ENCODE measurements around the gene UBE3A. TPM values are rescaled to one million over a fixed set of nuclear protein-coding genes. Genes with fewer than 3 reads are reported as not detected.

The UBE3A gene
- total RNA-seq, 1 donor = 91.2 TPM

DNA sequence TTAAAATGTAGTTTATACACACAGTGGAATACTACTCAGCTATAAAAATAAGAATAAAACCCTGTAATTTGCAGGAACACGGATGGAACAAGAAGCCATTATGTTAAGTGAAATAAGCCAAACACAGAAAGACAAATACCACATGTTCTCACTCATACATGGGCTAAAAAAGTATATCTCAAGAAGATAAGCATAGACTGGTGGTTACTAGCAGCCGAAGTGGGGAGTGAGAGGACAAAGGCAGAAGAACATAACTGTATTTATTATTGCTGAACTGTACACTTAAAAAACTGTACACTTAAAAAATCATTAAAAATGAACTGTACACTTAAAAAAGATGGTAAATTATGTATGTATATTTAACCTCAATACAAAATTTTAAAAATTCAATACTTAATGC is 11.0 kb downstream of the UBE3A start:
- H3K9me3 ChIP-seq (ENCODE audit: low read depth, low read length) = no peaks in the 10 kb centered on the region
- peaks cover 4% of the 10 kb centered on the region for H3K4me1 ChIP-seq (ENCODE audit: insufficient read depth, low read length)
- H3K4me3 ChIP-seq (ENCODE audit: insufficient read depth, low read length) = no peak overlapping the region
- TF ChIP-seq, protein P1, sequence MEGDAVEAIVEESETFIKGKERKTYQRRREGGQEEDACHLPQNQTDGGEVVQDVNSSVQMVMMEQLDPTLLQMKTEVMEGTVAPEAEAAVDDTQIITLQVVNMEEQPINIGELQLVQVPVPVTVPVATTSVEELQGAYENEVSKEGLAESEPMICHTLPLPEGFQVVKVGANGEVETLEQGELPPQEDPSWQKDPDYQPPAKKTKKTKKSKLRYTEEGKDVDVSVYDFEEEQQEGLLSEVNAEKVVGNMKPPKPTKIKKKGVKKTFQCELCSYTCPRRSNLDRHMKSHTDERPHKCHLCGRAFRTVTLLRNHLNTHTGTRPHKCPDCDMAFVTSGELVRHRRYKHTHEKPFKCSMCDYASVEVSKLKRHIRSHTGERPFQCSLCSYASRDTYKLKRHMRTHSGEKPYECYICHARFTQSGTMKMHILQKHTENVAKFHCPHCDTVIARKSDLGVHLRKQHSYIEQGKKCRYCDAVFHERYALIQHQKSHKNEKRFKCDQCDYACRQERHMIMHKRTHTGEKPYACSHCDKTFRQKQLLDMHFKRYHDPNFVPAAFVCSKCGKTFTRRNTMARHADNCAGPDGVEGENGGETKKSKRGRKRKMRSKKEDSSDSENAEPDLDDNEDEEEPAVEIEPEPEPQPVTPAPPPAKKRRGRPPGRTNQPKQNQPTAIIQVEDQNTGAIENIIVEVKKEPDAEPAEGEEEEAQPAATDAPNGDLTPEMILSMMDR (IDR thresholded peaks at IDR 0.05; ENCODE audit: extremely low read depth, low read depth, low read length) = no peak
- H3K36me3 ChIP-seq (ENCODE audit: insufficient read depth, low read length) = no peaks in the 10 kb centered on the region
- peaks cover 97% of the 10 kb centered on the region for H3K79me2 ChIP-seq (ENCODE audit: insufficient read depth, low read length)
- DNase-seq (ENCODE audit: insufficient read length, low spot score, missing footprints) = no peak
- no peak overlapping the region for H3K4me2 ChIP-seq (ENCODE audit: insufficient read depth, low read length)
- H3K27me3 ChIP-seq (ENCODE audit: insufficient read depth, low read length) = no peaks in the 10 kb centered on the region
- peaks cover 46% of the 10 kb centered on the region for H4K20me1 ChIP-seq (ENCODE audit: insufficient read depth, low read length)
- H3K27ac ChIP-seq (ENCODE audit: low read depth, low read length) = no peak overlapping the region
- no peak overlapping the region for H2AFZ ChIP-seq (ENCODE audit: low read length)

DNA sequence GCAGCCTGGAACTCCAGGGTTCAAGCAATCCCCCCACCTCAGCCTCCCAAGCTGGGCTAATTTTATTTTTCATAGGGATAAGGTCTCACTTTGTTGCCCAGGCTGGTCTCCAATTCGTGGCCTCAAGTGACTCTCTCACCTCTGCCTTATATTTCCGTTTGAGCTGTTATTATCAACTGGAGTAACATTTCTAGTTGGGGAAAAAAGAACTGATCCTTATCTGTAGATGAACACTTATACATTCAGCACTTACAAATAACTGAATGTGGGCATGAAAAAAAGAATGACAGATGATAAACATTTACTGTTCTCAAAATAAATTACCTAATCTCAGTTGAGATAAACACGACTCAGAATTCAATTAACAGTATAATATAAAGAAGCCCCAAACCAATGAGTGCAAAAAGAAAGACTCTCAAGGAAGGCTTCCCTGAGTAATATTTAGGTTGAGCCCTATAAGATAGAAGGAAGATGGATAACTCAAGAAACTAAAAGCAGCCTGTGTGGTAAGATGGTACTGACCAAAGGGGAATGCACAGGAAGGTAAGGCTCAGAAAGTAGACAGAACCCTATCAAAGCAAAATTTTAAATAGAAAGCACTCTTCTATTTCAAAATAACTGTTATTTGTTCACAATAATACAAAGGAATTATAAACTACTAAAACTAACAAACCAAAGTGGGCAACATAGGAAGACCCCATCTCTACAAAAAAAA is 11.8 kb downstream of the UBE3A start:
- no peak for DNase-seq (ENCODE audit: insufficient read length, low spot score, missing footprints)
- no peaks in the 10 kb centered on the region for H3K36me3 ChIP-seq (ENCODE audit: insufficient read depth, low read length)
- H3K79me2 ChIP-seq (ENCODE audit: insufficient read depth, low read length) = peaks cover 97% of the 10 kb centered on the region
- H2AFZ ChIP-seq (ENCODE audit: low read length) = no peak overlapping the region
- H3K4me2 ChIP-seq (ENCODE audit: insufficient read depth, low read length) = no peak overlapping the region
- no peaks in the 10 kb centered on the region for H3K4me1 ChIP-seq (ENCODE audit: insufficient read depth, low read length)
- peaks cover 44% of the 10 kb centered on the region for H4K20me1 ChIP-seq (ENCODE audit: insufficient read depth, low read length)
- H3K4me3 ChIP-seq (ENCODE audit: insufficient read depth, low read length) = no peak overlapping the region
- no peak overlapping the region for H3K27ac ChIP-seq (ENCODE audit: low read depth, low read length)
- TF ChIP-seq, protein P1 (IDR thresholded peaks at IDR 0.05; ENCODE audit: extremely low read depth, low read depth, low read length) = no peak
- no peaks in the 10 kb centered on the region for H3K9me3 ChIP-seq (ENCODE audit: low read depth, low read length)
- no peaks in the 10 kb centered on the region for H3K27me3 ChIP-seq (ENCODE audit: insufficient read depth, low read length)

DNA sequence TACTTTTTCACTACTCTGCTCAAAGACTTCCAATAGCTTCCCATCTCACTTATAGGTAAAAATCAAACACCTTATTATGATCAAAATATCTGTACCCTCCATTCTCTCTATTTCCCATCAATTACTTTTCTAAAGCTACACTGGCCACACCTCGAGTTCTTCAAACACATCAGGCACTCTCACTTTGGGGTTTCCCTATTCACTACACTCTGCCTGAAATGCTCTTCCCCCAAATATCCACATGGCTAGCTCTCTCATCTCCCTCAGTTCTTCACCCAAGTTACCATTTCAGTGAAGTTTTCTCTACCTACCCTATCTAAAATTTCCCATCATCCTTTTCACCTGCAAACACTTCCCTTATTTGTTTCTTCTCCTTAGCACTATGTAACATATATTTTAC is 14.8 kb downstream of the UBE3A start:
- peaks cover 59% of the 10 kb centered on the region for H4K20me1 ChIP-seq (ENCODE audit: insufficient read depth, low read length)

DNA sequence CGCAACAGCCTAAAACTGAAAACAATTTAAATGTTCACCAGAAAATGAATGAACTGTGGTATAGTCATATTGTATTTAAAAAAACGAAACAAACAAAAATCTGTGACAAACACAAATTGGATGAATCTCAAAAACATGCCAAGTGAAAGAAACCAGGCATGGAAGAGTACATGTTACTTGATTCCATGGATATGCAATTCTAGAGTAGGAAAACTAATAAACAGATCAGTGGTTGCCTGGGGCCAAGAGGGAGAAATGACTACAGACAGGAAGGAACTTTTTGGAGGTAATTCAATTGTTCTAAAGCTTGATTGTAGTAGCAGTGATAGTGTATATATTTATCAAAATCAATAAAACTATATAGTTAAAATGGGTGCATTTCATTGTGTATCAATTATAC is 16.8 kb downstream of the UBE3A start:
- no peak overlapping the region for H3K4me2 ChIP-seq (ENCODE audit: insufficient read depth, low read length)
- H3K4me1 ChIP-seq (ENCODE audit: insufficient read depth, low read length) = no peaks in the 10 kb centered on the region
- H3K79me2 ChIP-seq (ENCODE audit: insufficient read depth, low read length) = peaks cover 100% of the 10 kb centered on the region
- H3K27me3 ChIP-seq (ENCODE audit: insufficient read depth, low read length) = no peaks in the 10 kb centered on the region
- H3K9me3 ChIP-seq (ENCODE audit: low read depth, low read length) = no peaks in the 10 kb centered on the region
- DNase-seq (ENCODE audit: insufficient read length, low spot score, missing footprints) = no peak
- H3K4me3 ChIP-seq (ENCODE audit: insufficient read depth, low read length) = no peak overlapping the region
- H2AFZ ChIP-seq (ENCODE audit: low read length) = no peak overlapping the region
- TF ChIP-seq, protein P1 (IDR thresholded peaks at IDR 0.05; ENCODE audit: extremely low read depth, low read depth, low read length) = no peak
- H3K36me3 ChIP-seq (ENCODE audit: insufficient read depth, low read length) = no peaks in the 10 kb centered on the region
- peaks cover 59% of the 10 kb centered on the region for H4K20me1 ChIP-seq (ENCODE audit: insufficient read depth, low read length)
- no peak overlapping the region for H3K27ac ChIP-seq (ENCODE audit: low read depth, low read length)

More for the DNA sequence above, 14.8 kb downstream of the UBE3A start:
- DNase-seq (ENCODE audit: insufficient read length, low spot score, missing footprints) = no peak
- no peaks in the 10 kb centered on the region for H3K4me1 ChIP-seq (ENCODE audit: insufficient read depth, low read length)
- H3K4me3 ChIP-seq (ENCODE audit: insufficient read depth, low read length) = no peak overlapping the region
- TF ChIP-seq, protein P1 (IDR thresholded peaks at IDR 0.05; ENCODE audit: extremely low read depth, low read depth, low read length) = no peak
- no peak overlapping the region for H3K4me2 ChIP-seq (ENCODE audit: insufficient read depth, low read length)
- no peaks in the 10 kb centered on the region for H3K27me3 ChIP-seq (ENCODE audit: insufficient read depth, low read length)
- peaks cover 100% of the 10 kb centered on the region for H3K79me2 ChIP-seq (ENCODE audit: insufficient read depth, low read length)
- H3K9me3 ChIP-seq (ENCODE audit: low read depth, low read length) = no peaks in the 10 kb centered on the region
- no peaks in the 10 kb centered on the region for H3K36me3 ChIP-seq (ENCODE audit: insufficient read depth, low read length)
- H2AFZ ChIP-seq (ENCODE audit: low read length) = no peak overlapping the region
- no peak overlapping the region for H3K27ac ChIP-seq (ENCODE audit: low read depth, low read length)

All from osteoblast (primary cell).